T-helper 22 cell (primary cell): ENCODE data around the gene SDHAF1.

Source experiments
- DNase-seq: peaks from one replicate; pipeline ENCODE4 v3.0.0-alpha.2; 2020; ENCODE audit warnings: low read depth

The SDHAF1 gene

DNA sequence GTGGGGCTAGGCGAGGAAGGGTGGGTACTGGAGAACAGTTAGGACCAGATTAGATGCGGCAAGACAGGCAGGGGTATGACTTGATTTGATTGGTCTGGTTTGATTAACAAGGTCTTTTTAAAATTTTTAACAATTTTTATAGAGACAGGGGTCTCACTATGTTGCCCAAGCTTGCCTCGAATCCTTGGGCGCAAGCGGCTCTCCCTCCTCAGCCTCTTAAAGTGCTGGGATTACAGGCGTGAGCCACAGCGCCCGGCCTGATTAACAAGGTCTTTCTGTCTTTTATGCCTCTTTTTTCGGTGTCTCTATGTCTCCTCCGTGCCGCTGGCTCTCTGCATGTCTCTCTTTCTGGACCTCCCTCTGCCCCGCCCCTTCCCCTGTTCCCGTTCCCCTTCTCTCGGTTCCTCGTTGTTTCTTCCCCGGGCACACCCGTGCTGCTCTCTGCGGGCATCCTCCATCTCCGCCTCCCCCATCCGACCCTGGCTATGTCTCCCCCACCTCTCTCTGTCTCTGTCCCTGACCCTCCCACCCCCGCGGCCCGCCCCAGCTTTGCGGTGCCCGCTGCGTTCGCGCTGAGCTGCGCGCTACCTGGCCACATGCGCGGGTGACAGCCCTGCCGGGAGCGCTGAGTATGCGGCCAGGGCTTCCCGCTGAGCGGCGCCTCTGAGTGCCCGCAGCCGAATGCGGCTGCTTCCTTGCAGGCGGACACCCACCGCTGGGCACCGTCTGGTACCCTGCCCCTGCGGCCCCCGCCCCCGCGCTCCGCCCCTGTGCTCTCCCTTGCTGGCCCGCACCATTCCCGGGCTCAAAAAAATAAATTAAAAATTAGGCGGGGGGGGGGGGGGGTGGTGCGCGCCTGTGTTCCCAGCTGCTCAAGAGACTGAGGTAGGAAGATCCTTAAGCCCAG lies 8.1 kb upstream of the SDHAF1 start:
- DNase-seq, result no peak

DNA sequence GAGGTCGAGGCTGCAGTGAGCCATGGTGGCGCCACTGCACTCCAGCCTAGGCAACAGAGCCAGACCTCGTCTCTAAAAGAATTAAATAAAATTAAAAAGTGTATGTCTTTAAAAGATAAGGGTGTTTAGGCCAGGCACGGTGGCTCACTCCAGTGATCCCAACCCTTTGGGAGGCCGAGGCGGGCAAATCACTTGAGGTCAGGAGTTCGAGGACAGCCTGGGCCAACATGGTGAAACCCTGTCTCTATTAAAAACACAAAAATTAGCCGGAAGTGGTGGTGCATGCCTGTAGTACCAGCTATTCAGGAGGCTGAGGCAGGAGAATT lies 7.5 kb upstream of the SDHAF1 start:
- no peak for DNase-seq

GRCh38 chr19:35988824-35989223 lies 6.2 kb upstream of the SDHAF1 start:
- no peak for DNase-seq

- DNase-seq, result no peak
Observed at GRCh38 chr19:35990156-35990555, 4.8 kb upstream of the SDHAF1 start.

GRCh38 chr19:35990771-35991730 lies 3.9 kb upstream of the SDHAF1 start:
- no peak for DNase-seq

DNA sequence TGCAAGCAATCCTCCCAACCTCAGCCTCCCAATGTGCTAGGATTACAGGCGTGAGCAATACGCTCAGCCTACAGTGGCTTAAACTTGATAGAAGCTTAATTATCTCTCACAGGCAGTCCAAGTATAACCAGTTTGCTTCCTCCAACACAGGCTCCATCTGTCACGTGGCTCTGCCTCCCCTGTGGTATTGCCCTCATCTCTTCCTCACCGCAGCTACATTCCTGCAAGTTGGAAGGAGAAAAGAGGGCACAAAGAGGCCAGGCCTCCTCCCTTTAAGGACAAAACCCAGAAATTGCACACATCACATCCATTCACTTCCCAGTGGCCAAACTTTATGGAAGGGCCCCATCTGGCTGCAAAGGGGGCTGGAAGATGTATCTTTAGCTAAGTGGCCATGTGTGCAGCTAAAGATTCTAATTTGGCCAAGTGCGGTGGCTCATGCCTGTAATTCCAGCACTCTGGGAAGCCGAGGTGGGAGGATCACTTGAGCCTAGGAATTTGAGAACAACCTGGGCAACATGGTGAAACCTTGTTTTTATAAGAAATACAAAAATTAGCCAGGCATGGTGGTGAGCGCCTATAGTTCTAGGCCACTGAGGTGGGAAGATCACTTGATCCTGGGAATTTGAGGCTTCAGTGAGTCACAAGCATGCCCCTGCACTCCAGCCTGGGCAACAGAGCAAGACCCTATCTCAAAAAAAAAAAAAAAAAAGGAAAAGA lies 3.1 kb upstream of the SDHAF1 start:
- DNase-seq, result no peak

DNA sequence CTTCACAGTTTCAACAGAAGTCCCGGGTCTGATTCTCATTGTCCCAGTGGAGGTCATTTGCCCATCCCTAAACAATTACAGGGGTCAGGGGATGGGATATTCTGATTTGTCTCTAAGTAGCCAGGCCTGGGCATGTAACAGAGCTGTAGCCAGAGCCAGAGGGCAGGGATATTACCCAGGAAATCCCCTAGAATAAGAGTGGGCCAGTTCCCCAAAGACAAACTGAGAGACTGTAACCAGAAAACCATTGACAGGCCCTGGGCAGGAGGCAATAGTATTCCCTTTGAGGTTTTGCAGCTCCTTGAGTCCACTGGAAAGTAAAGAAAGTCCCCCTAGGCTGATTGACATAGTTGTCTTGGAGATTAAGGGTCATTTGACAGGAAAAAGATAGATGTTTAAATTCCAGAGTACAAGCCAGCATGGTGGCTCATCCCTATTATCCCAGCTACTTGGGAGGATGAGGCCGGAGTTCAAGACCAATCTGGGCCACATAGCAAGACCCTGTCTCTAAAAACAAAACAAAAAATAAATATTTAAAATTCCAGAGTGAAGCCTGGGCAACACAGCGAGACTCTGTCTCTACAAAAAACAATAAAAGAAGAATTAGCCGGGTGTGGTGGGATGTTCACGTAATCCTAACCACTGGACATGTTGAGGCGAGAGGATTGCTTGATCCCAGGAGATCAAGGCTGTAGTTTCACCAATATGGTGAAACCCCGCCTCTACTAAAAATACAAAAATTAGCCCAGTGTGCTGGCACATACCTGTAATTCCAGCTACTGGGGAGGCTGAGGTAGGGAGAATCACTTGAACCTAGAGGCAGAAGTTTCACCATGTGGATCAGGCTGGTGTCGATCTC lies 1.9 kb upstream of the SDHAF1 start:
- DNase-seq, result no peak

- no peak for DNase-seq
Observed at GRCh38 chr19:35993923-35994598, 927 bp upstream of the SDHAF1 start.

DNA sequence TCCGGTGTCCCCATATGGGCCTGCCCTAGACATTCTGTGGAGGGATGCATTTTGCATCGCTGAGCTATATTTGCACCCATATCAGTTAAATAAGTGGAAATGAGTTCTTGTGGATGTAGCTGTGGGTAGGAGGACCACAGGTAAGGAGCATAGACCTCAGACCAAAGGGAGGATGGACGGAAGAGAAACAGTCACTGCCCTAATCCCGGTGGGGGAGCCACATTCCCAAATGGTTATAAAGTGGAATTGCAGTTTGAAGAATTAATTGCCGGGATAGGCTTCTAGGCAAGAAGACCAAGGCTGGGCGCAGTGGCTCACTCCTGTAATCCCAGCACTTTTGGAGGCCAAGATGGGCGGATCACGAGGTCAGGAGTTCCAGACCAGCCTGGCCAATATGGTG lies 1.8 kb downstream of the SDHAF1 start:
- DNase-seq, result no peak

- DNase-seq, result no peak
Observed at GRCh38 chr19:36001605-36002004, 6.6 kb downstream of the SDHAF1 start.

- no peak for DNase-seq
Observed at GRCh38 chr19:36003284-36003683, 8.3 kb downstream of the SDHAF1 start.

- no peak for DNase-seq
Observed at GRCh38 chr19:36006955-36007354, 12.0 kb downstream of the SDHAF1 start.

GRCh38 chr19:36008336-36008978 lies 13.5 kb downstream of the SDHAF1 start, which contains the start of gene SYNE4:
Gene SYNE4 (minus strand): TSS chr19:36008813. CDS start chr19:36008681, 132 bp downstream.
- DNase-seq, result no peak

DNA sequence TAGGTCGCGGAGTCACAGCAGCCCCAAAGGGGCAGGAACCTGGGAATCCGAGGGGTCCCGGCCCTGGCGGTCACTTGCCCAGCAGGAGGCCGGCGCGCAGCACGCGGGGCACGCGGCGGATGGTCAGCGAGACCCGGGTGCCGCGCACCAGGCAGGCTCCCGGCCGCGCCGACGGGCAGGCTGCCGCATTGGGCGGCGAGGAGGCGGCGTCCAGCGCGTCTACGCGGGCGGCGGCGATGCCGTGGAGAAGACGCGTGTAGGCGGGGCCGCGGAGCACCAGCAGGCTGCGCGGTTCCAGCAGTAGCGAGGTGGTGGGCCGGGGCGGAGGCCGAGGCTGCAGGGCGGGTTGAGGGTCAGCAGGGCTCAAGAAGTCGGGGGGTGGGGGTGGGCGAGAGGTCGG lies 14.2 kb downstream of the SDHAF1 start:
- no peak for DNase-seq

DNA sequence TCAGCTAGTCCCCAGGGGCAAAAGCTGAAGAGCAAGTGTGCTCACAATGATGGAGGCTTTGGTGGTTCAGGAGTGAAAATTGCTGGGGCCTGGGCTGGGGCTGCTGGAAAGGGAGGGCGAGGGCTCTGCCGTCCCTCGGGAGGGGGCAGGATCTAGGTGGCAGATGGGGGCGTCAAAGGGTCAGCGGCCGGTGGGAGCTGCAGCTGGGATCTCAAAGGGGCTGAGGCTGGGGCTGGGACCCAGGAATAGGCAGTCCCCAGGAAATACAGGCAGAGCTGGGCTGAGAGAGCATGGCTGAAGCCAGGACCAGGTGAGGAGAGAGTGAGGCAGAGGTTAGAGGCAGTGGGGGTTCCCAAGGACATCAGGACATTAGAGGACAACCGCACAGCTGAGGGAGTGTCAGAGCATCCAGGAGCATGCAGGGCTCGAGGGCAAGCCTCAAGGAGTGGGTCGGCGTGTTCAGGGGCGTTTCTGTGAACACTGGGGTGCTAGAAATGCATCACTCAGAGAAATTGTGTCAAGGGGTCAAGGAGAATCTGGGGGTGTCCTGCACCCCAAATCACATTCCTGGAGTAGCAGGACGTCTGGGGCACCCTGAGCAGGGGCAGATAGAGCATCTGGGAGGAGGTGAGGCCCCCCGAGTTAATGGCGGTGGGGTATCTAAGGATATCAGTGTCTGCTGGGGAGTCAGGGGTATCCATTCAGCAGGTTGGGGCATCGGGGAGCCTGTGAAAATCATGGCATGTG lies 14.8 kb downstream of the SDHAF1 start:
- DNase-seq, result no peak

DNA sequence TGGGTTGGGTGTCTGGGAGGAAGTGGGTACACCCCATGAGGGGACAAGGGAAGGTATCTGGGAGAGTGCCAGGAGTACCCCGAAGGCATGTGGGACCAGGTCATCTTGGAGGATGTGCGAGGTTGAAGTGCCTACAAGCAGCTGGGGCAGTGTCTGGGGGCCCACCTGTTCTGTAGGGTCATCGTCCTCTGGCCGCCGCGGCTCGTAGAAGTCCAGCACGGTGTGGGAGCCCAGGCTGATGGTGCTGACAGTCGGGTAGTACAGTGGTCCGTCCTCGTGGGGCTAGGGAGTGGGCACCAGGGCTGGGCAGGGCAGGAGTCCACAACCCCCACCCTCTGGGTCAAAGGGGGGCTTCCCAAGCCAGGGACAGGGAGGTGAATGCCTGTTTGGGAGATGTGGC lies 15.4 kb downstream of the SDHAF1 start:
- no peak for DNase-seq

GRCh38 chr19:36013280-36014011 lies 18.5 kb downstream of the SDHAF1 start:
- no peak for DNase-seq

DNA sequence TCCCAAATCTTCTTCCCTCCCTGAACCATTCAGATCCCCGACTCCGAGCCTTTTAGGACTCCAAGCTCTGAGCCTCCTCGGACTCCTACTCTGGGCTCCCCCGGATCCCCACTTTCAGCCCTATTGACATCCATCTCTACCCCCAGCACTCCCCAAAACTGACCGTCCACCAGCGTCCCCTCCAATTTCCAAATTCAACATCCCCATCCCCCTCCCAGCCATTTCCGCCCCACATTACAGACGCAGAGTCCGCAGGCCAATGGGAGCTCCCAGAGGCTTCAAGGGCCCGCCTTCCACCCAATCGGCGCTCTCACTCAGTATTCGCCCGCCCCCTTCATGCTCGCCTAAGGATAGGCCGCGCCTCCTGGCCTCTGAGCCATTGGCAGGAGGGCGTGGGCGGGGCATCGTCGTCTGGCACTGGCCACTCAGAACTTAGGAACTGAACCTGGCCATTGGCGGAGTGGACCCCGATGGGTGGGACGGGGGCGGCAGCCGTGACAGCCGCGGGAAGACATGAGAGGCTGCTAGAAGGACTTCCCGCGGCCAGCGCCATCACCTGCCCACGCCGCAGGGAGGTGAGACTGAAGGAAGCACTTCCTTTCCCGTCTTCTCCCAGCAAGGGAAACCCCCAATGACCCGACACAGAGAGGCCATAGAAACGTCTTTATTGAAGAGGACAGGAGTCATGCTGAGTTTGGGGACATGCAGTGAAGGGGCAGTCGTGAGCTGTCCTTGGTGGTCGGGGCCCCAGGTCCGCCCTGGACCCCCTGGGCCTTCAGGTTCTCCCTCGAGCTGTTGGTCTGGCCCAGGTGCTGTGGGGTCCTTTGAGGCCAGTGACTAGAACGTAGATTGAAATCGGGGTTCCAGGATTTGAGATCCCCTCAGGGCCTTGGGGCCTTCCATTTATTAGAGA lies 19.3 kb downstream of the SDHAF1 start, which contains the start of gene ALKBH6:
ALKBH6 (minus strand) TSS at position 202 of the 913 bp plus-strand sequence. CDS start 816 bp downstream, outside the sequence.
- peak; percentile 99 for DNase-seq
